IMR-90 (cell line): ENCODE data around the gene ZDHHC12. TPM values are rescaled to one million over a fixed set of nuclear protein-coding genes. Genes with fewer than 3 reads are reported as not detected.

ENCODE experiments used
- ATAC-seq: fragments of 200-7000 bp; cut with Tn5 transposase; 2 replicates; pipeline ENCODE4 v1.9.1; 2020; ENCODE audit warnings: low read depth, mild to moderate bottlenecking, moderate library complexity
- BruUV-seq: library from RNA; stranded (reverse); fragments of 400-500 nt; replicated peaks from 2 replicates; lab custom pipeline; 2021; lab: Mats Ljungman, UMichigan
- CTCF ChIA-PET: fragments of 300-600 bp; formaldehyde crosslinking; extraction: SDS; loops from one replicate; lab custom pipeline; 2021; ENCODE audit warnings: antibody characterized with exemption; lab: Yijun Ruan, JAX
- POLR2A ChIA-PET: fragments of 300-600 bp; sonication (Branson Sonifier 250); formaldehyde crosslinking; loops from one replicate; lab custom pipeline; 2022; ENCODE audit warnings: antibody characterized with exemption; ENCODE audit not compliant: unreplicated experiment; lab: Charles Lee
- DNase-seq: peaks from one replicate; pipeline ENCODE4 v3.0.0; 2013
- H2AFZ ChIP-seq: replicated peaks from 2 replicates; pipeline ENCODE3; 2013; ENCODE audit warnings: low read length, mild to moderate bottlenecking; ENCODE audit not compliant: poor library complexity
- H2AK5ac ChIP-seq: 2 replicates; pipeline ENCODE4 v1.6.1; 2013; ENCODE audit warnings: low read depth, low read length, inconsistent platforms
- H2AK9ac ChIP-seq: replicated peaks from 2 replicates; pipeline ENCODE3; 2013; ENCODE audit warnings: mild to moderate bottlenecking, low read depth, low read length, moderate library complexity; ENCODE audit not compliant: poor library complexity
- H2BK120ac ChIP-seq: 2 replicates; pipeline ENCODE4 v1.6.1; 2013; ENCODE audit warnings: low read depth, low read length, inconsistent platforms
- H2BK15ac ChIP-seq: 3 replicates; pipeline ENCODE4 v1.6.1; 2013; ENCODE audit warnings: low read depth, low read length, inconsistent platforms
- H2BK20ac ChIP-seq: 2 replicates; pipeline ENCODE4 v1.6.1; 2013; ENCODE audit warnings: low read depth, mild to moderate bottlenecking, inconsistent platforms, low read length, moderate library complexity
- H2BK5ac ChIP-seq: 2 replicates; pipeline ENCODE4 v1.6.1; 2013; ENCODE audit warnings: mild to moderate bottlenecking, low read depth, low read length, inconsistent platforms; ENCODE audit not compliant: poor library complexity, severe bottlenecking
- H3K14ac ChIP-seq: replicated peaks from 2 replicates; pipeline ENCODE4 v1.6.1; 2013; ENCODE audit warnings: low read depth, low read length, inconsistent platforms
- H3K18ac ChIP-seq: 2 replicates; pipeline ENCODE4 v1.6.1; 2013; ENCODE audit warnings: low read depth, low read length, control low read depth
- H3K23ac ChIP-seq: 2 replicates; pipeline ENCODE4 v1.6.1; 2013; ENCODE audit warnings: low read depth, low read length, inconsistent platforms
- H3K27ac ChIP-seq: 2 replicates; pipeline ENCODE4 v1.5.1; 2013; ENCODE audit warnings: mild to moderate bottlenecking, control low read depth, low read length; ENCODE audit not compliant: insufficient read depth
- H3K27me3 ChIP-seq: 2 replicates; pipeline ENCODE4 v1.6.1; 2013; ENCODE audit warnings: low read length; ENCODE audit not compliant: control insufficient read depth, insufficient read depth
- H3K36me3 ChIP-seq: 2 replicates; pipeline ENCODE4 v1.6.1; 2013; ENCODE audit warnings: low read length, mixed read lengths; ENCODE audit not compliant: control insufficient read depth, insufficient read depth
- H3K4ac ChIP-seq: 2 replicates; pipeline ENCODE4 v1.6.1; 2013; ENCODE audit warnings: low read depth, low read length, inconsistent platforms
- H3K4me1 ChIP-seq: 2 replicates; pipeline ENCODE4 v1.6.1; 2013; ENCODE audit warnings: low read length, mixed read lengths; ENCODE audit not compliant: control insufficient read depth, insufficient read depth
- H3K4me2 ChIP-seq: 2 replicates; pipeline ENCODE4 v1.6.1; 2013; ENCODE audit warnings: low read depth, mild to moderate bottlenecking, control low read depth, low read length, moderate library complexity
- H3K4me3 ChIP-seq: 2 replicates; pipeline ENCODE4 v1.5.1; 2013; ENCODE audit warnings: low read depth, mild to moderate bottlenecking, control low read depth, low read length, moderate library complexity; ENCODE audit not compliant: insufficient read depth
- H3K56ac ChIP-seq: 2 replicates; pipeline ENCODE4 v1.6.1; 2013; ENCODE audit warnings: low read length, inconsistent platforms; ENCODE audit not compliant: insufficient read depth; ENCODE audit errors: extremely low read depth
- H3K79me1 ChIP-seq, 2 experiments: 2 replicates each; pipeline ENCODE4 v1.6.1; 2013; ENCODE audit warnings: low read length in 2 of 2, inconsistent platforms in 1 of 2, low read depth in 1 of 2
- H3K9ac ChIP-seq: 2 replicates; pipeline ENCODE4 v1.6.1; 2013; ENCODE audit warnings: low read depth, low read length, control low read depth
- H3K9me1 ChIP-seq: 2 replicates; pipeline ENCODE4 v1.6.1; 2013; ENCODE audit warnings: low read length, inconsistent platforms; ENCODE audit not compliant: insufficient read depth
- H3K9me3 ChIP-seq: 2 replicates; pipeline ENCODE4 v1.6.1; 2013; ENCODE audit warnings: low read length; ENCODE audit not compliant: control insufficient read depth, insufficient read depth
- H4K20me1 ChIP-seq: 2 replicates; pipeline ENCODE4 v1.6.1; 2013; ENCODE audit warnings: low read length, inconsistent platforms; ENCODE audit not compliant: insufficient read depth
- H4K5ac ChIP-seq: 2 replicates; pipeline ENCODE4 v1.6.1; 2013; ENCODE audit warnings: mild to moderate bottlenecking, low read depth, low read length, control low read depth
- H4K8ac ChIP-seq, 2 experiments: 2 replicates each; pipeline ENCODE4 v1.6.1; 2013; ENCODE audit warnings: low read depth in 2 of 2, low read length in 2 of 2, control low read depth in 1 of 2, inconsistent platforms in 1 of 2
- H4K91ac ChIP-seq: 2 replicates; pipeline ENCODE4 v1.6.1; 2013; ENCODE audit warnings: low read depth, low read length, inconsistent platforms; ENCODE audit not compliant: insufficient read depth
- POLR2A ChIP-seq: IDR thresholded peaks from 2 replicates; pipeline ENCODE4 v1.6.1; 2012; ENCODE audit warnings: mild to moderate bottlenecking, low read depth, low read length
- RFX5 ChIP-seq: IDR thresholded peaks from 2 replicates; pipeline ENCODE4 v1.8.0; 2012; ENCODE audit warnings: low read depth, mild to moderate bottlenecking, low read length, moderate library complexity
- WGBS, 2 experiments: methylation state at CpG; one replicate each; pipeline versions ENCODE4 v1.1.5 to v1.1.7; 2013; ENCODE audit warnings: missing lambda C conversion rate in 2 of 2; ENCODE audit not compliant: insufficient read length in 1 of 2; ENCODE audit errors: extremely low coverage in 2 of 2; 5-methylcytosine and 5-hydroxymethylcytosine counted together
- dilution Hi-C: fragments of 300-500 bp; cut with HindIII; formaldehyde crosslinking; loops from one replicate; pipeline ENCODE4 v1.14.3; 2018; ENCODE audit warnings: low sequenced_read_pairs; ENCODE audit not compliant: unreplicated experiment
- in situ Hi-C: fragments of 300-500 bp; cut with MboI; formaldehyde crosslinking; loops from 3 replicates; pipeline ENCODE4 v1.14.3; 2019; ENCODE audit warnings: low sequenced_read_pairs, inconsistent platforms, mixed read lengths
- intact Hi-C: fragments of 100-400 bp; cut with micrococcal nuclease; formaldehyde crosslinking; loops from 2 replicates; pipeline ENCODE4 v1.10.0; 2022
- polyA plus RNA-seq, 3 experiments: library from polyadenylated mRNA; depleted of rRNA; stranded (reverse); fragments of >200 nt; gene quantifications; 2 replicates each; pipeline ENCODE4 v1.2.3, GENCODE V29; 2012; ENCODE audit warnings: low replicate concordance in 1 of 3
- total RNA-seq: library from RNA; depleted of rRNA; stranded (reverse); fragments of >200 nt; gene quantifications from 2 replicates; pipeline ENCODE4 v1.2.3, GENCODE V29; 2012

Gene ZDHHC12
- total and polyA plus RNA-seq, 2 of the 4 experiments (the other 2 are of a cell fraction), result 16.7 to 60.7 TPM

DNA sequence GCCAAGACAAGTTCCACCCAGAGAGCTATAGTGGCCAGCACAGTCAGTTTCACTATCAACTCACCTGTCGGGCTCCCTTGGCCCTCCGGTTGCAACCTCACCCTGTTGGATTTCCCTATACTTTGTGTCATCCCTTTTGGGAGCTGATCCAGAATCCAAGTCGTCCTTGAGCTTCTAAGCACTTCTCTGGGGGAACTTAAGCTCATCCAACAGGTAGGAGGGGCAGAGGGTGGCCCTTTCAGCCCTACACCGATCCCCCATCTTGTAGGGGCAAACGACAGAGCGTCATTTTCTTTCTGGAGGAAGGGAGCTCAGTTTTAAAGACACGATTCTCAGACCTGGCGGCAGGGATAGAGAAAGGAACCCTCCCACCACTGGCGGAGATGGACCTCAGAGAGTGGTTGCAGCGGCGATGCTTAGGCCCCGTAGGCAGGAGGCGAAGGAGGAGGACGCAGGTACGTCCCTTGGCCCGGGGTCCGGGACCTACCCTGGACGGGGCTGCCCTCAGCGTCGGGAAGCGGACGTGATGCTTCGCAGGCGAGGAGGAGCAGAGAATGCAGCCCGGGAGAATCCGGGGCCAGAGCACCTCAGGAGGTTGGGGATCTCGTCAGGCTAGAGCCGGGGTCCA is 47.3 kb upstream of the ZDHHC12 start:
- DNase-seq (peak; percentile 12), ATAC-seq (peak; percentile 67)
- H3K23ac ChIP-seq, result peak overlapping the region; percentile 73; the same call in 1 of the 2 replicates
- TF ChIP-seq RFX5 (no peak), POLR2A (peak; percentile 1; the same call in 1 of the 2 replicates)
- H3K4ac ChIP-seq, result peak overlapping the region; percentile 81
- peaks cover 7% of the 10 kb centered on the region; the same call in 1 of the 2 replicates for H3K9me1 ChIP-seq
- dilution Hi-C loops, result no loop called here
- H2BK15ac ChIP-seq, result no peak overlapping the region
- ChIA-PET POLR2A (no interaction called here), CTCF (interaction anchor here (0.6 to 1.0 kb wide), 2 partner anchors 11 to 853 kb away, joined by 3 to 4 read pairs; no protein-coding TSS in a partner anchor)
- H3K27ac ChIP-seq, result peak overlapping the region; percentile 76
- H2AFZ ChIP-seq, result peak overlapping the region; percentile 99
- peaks cover 20 to 49% of the 10 kb centered on the region in 2 experiments for H3K79me1 ChIP-seq
- peak overlapping the region; percentile 53 for H2BK5ac ChIP-seq
- H3K27me3 ChIP-seq, result no peaks in the 10 kb centered on the region
- 0 out of 2 replicates have a peak overlapping the region, but pooled peaks have one; percentile 3 for H3K18ac ChIP-seq
- H3K36me3 ChIP-seq, result peaks cover 4% of the 10 kb centered on the region
- H3K4me2 ChIP-seq, result peak overlapping the region; percentile 100
- in situ Hi-C loops, result no loop called here
- peak overlapping the region; percentile 99 for H3K4me3 ChIP-seq
- intact Hi-C loops, result loop anchor here (1.0 to 2.0 kb wide), 2 partner anchors 16 to 177 kb away; partner anchors contain the start of gene TBC1D13
- WGBS, 2 experiments, result 0% methylated on average over 9 of the region's 28 CpGs; no CpG with 5 or more reads in 1 of the 2 experiments
- no TSS peak for BruUV-seq
- peaks cover 3% of the 10 kb centered on the region; the same call in 1 of the 2 replicates for H4K20me1 ChIP-seq
- H3K4me1 ChIP-seq, result peaks cover 5% of the 10 kb centered on the region
- H4K91ac ChIP-seq, result no peak overlapping the region; the same call in 1 of the 2 replicates
- H3K9ac ChIP-seq, result peak overlapping the region; percentile 93
- H2AK9ac ChIP-seq, result peak overlapping the region; percentile 88
- peak overlapping the region; percentile 36 to 41; a peak in 2 of 4 replicates for H4K8ac ChIP-seq
- H3K9me3 ChIP-seq, result peaks cover 2% of the 10 kb centered on the region; the same call in 1 of the 2 replicates
- peak overlapping the region; percentile 1 for H3K14ac ChIP-seq
- 0 out of 2 replicates have a peak overlapping the region, but pooled peaks have one; percentile 7 for H3K56ac ChIP-seq
- no peak overlapping the region for H2BK20ac ChIP-seq
- H4K5ac ChIP-seq, result peak overlapping the region; percentile 17
- peak overlapping the region; percentile 3; the same call in 1 of the 2 replicates for H2AK5ac ChIP-seq
- H2BK120ac ChIP-seq, result peak overlapping the region; percentile 29
